WTC11 (cell line): ENCODE results near the gene NBAS. TPM values are rescaled to one million over a fixed set of nuclear protein-coding genes. Genes with fewer than 3 reads are reported as not detected.

ENCODE experiments used
- ATAC-seq: fragments of 200-7000 bp; cut with Tn5 transposase; 2 replicates; pipeline ENCODE4 v1.10.0; 2021; ENCODE audit warnings: mild to moderate bottlenecking, moderate library complexity
- CTCF ChIA-PET: fragments of 300-600 bp; sonication (Branson Sonifier 250); formaldehyde crosslinking; loops from one replicate; lab custom pipeline; 2021; ENCODE audit warnings: antibody characterized with exemption; lab: Charles Lee
- POLR2A ChIA-PET: fragments of 350-600 bp; sonication (Branson Sonifier 250); formaldehyde crosslinking; loops from one replicate; lab custom pipeline; 2021; ENCODE audit warnings: antibody characterized with exemption; lab: Charles Lee
- DNase-seq: peaks from one replicate; pipeline ENCODE4 v3.0.0; 2021; ENCODE audit warnings: low spot score
- H3K27ac Mint-ChIP-seq: 2 replicates; pipeline ENCODE4 v1.8.0; 2021; ENCODE audit warnings: mixed read lengths
- H3K27me3 Mint-ChIP-seq: 2 replicates; pipeline ENCODE4 v1.8.0; 2021; ENCODE audit warnings: low read depth, mild to moderate bottlenecking, moderate library complexity, mixed read lengths
- H3K36me3 Mint-ChIP-seq: 2 replicates; pipeline ENCODE4 v1.8.0; 2021; ENCODE audit warnings: mixed read lengths
- H3K4me1 Mint-ChIP-seq: 2 replicates; pipeline ENCODE4 v1.8.0; 2022; ENCODE audit warnings: mixed read lengths
- H3K4me3 Mint-ChIP-seq: 2 replicates; pipeline ENCODE4 v1.8.0; 2021; ENCODE audit warnings: mild to moderate bottlenecking, moderate library complexity, mixed read lengths
- H3K9me3 Mint-ChIP-seq: 2 replicates; pipeline ENCODE4 v1.8.0; 2021; ENCODE audit warnings: mixed read lengths
- AFF4 ChIP-seq: sonication (generic); formaldehyde crosslinking; IDR thresholded peaks from 2 replicates; pipeline ENCODE4 v1.8.1; 2023; ENCODE audit warnings: mild to moderate bottlenecking, missing genetic modification reagents, borderline replicate concordance
- AR ChIP-seq: fragments of 250-450 bp; sonication (Bioruptor Pico); IDR thresholded peaks from 2 replicates; pipeline ENCODE4 v1.9.0; 2021; ENCODE audit warnings: mild to moderate bottlenecking
- CBFB ChIP-seq: sonication (generic); formaldehyde crosslinking; IDR thresholded peaks from 2 replicates; pipeline ENCODE4 v1.8.1; 2022; ENCODE audit warnings: mild to moderate bottlenecking, low read depth, missing genetic modification reagents
- CREB1 ChIP-seq: sonication (generic); formaldehyde crosslinking; IDR thresholded peaks from 2 replicates; pipeline ENCODE4 v1.8.0; 2023; ENCODE audit warnings: mild to moderate bottlenecking, missing genetic modification reagents
- FOXK1 ChIP-seq: sonication (generic); formaldehyde crosslinking; IDR thresholded peaks from 2 replicates; pipeline ENCODE4 v1.8.0; 2022; ENCODE audit warnings: mild to moderate bottlenecking, moderate library complexity, missing genetic modification reagents
- IRF1 ChIP-seq: sonication (generic); formaldehyde crosslinking; IDR thresholded peaks from 2 replicates; pipeline ENCODE4 v1.8.0; 2023; ENCODE audit warnings: missing genetic modification reagents
- MXD4 ChIP-seq: fragments of 250-450 bp; sonication (Bioruptor Pico); IDR thresholded peaks from 2 replicates; pipeline ENCODE4 v1.8.0; 2021; ENCODE audit warnings: mild to moderate bottlenecking, moderate library complexity, borderline replicate concordance
- MYBL2 ChIP-seq: sonication (generic); formaldehyde crosslinking; IDR thresholded peaks from 2 replicates; pipeline ENCODE4 v1.8.1; 2023; ENCODE audit warnings: mild to moderate bottlenecking, moderate library complexity, missing genetic modification reagents
- NFATC4 ChIP-seq: fragments of 250-450 bp; sonication (Bioruptor Pico); IDR thresholded peaks from 2 replicates; pipeline ENCODE4 v1.9.0; 2021; ENCODE audit warnings: mild to moderate bottlenecking
- NFE2L1 ChIP-seq: sonication (generic); formaldehyde crosslinking; IDR thresholded peaks from 2 replicates; pipeline ENCODE4 v1.8.1; 2023; ENCODE audit warnings: missing genetic modification reagents
- SMAD3 ChIP-seq: sonication (generic); formaldehyde crosslinking; IDR thresholded peaks from 2 replicates; pipeline ENCODE4 v1.8.0; 2022; ENCODE audit warnings: missing genetic modification reagents, mild to moderate bottlenecking, borderline replicate concordance
- STAT6 ChIP-seq: sonication (generic); formaldehyde crosslinking; conservative IDR thresholded peaks from 2 replicates; pipeline ENCODE4 v1.8.1; 2023; ENCODE audit warnings: mild to moderate bottlenecking, low read depth, missing genetic modification reagents, moderate library complexity
- TEAD4 ChIP-seq: sonication (generic); formaldehyde crosslinking; IDR thresholded peaks from 2 replicates; pipeline ENCODE4 v1.8.0; 2022; ENCODE audit warnings: mild to moderate bottlenecking, missing genetic modification reagents
- ZMAT4 ChIP-seq: fragments of 250-450 bp; sonication (Bioruptor Pico); IDR thresholded peaks from 2 replicates; pipeline ENCODE4 v1.9.0; 2021; ENCODE audit warnings: mild to moderate bottlenecking
- ZNF219 ChIP-seq: sonication (generic); formaldehyde crosslinking; IDR thresholded peaks from 2 replicates; pipeline ENCODE4 v1.8.0; 2023; ENCODE audit warnings: missing genetic modification reagents, mild to moderate bottlenecking, borderline replicate concordance
- ZNF423 ChIP-seq: fragments of 250-450 bp; sonication (Bioruptor Pico); IDR thresholded peaks from 2 replicates; pipeline ENCODE4 v2.1.2; 2022; ENCODE audit warnings: mild to moderate bottlenecking, moderate library complexity
- ZSCAN18 ChIP-seq: fragments of 250-450 bp; sonication (Bioruptor Pico); IDR thresholded peaks from 2 replicates; pipeline ENCODE4 v2.1.2; 2022; ENCODE audit warnings: mild to moderate bottlenecking, moderate library complexity
- total RNA-seq: library from RNA; stranded (reverse); gene quantifications from 3 replicates; pipeline ENCODE4 v1.2.3, GENCODE V29; 2021

Gene NBAS
- total RNA-seq, 1 experiment from 2014 or later: 32.3 TPM

- no peak for TF ChIP-seq FOXK1
- no peak for TF ChIP-seq STAT6
- TF ChIP-seq SMAD3: no peak
- TF ChIP-seq IRF1 (CRISPR knock-in tag): no peak
- no peak for TF ChIP-seq ZMAT4 (CRISPR knock-in tag)
- no peak for TF ChIP-seq NFATC4
These were observed 139.4 kb downstream of the NBAS start (continued) for GRCh38 chr2:15421753-15422152.

GRCh38 chr2:15415748-15416147 is 145.4 kb downstream of the NBAS start:
- Mint-ChIP-seq H3K27me3 (no peaks in the 10 kb centered on the region), H3K27ac (no peak overlapping the region), H3K36me3 (0 out of 2 replicates have a peak, but pooled peaks cover 4% of the 10 kb centered on the region), H3K4me1 (peaks cover 8% of the 10 kb centered on the region), H3K4me3 (no peak overlapping the region), H3K9me3 (no peaks in the 10 kb centered on the region)
- DNase-seq (no peak), ATAC-seq (no peak)
- TF ChIP-seq AR (CRISPR knock-in tag) (no peak), MYBL2 (CRISPR knock-in tag) (no peak), TEAD4 (CRISPR knock-in tag) (no peak), ZNF219 (no peak), CREB1 (no peak), ZSCAN18 (CRISPR knock-in tag) (no peak), ZNF423 (CRISPR knock-in tag) (no peak), CBFB (CRISPR knock-in tag) (no peak), NFE2L1 (CRISPR knock-in tag) (no peak), MXD4 (CRISPR knock-in tag) (no peak), SMAD3 (no peak), ZMAT4 (CRISPR knock-in tag) (no peak), STAT6 (no peak), AFF4 (CRISPR knock-in tag) (no peak)
- ChIA-PET POLR2A (no interaction called here), CTCF (no interaction called here)
